Stimulated activated CD4-positive, alpha-beta T cell treated with anti-CD3 and anti-CD28 coated beads, Interleukin-15, amount 100 ng/mL, for 48 hours (primary cell): ENCODE data around the gene GABPB1.

ENCODE experiments used
- DNase-seq, 2 donors: peaks; one replicate each; pipeline ENCODE4 v3.0.0-alpha.2; 2020; ENCODE audit warnings: low read depth in 2 of 2

GABPB1 gene

GRCh38 chr15:50344006-50344464 lies 11.0 kb downstream of the GABPB1 start:
- DNase-seq = no peak

- DNase-seq = no peak
Measured at GRCh38 chr15:50341616-50342136, 13.3 kb downstream of the GABPB1 start.

- DNase-seq = no peak
Measured at GRCh38 chr15:50340416-50340815, 14.6 kb downstream of the GABPB1 start.

GRCh38 chr15:50339717-50340116 lies 15.3 kb downstream of the GABPB1 start:
- no peak for DNase-seq

GRCh38 chr15:50335251-50335650 lies 19.7 kb downstream of the GABPB1 start:
- DNase-seq = no peak

GRCh38 chr15:50333229-50333628 lies 21.8 kb downstream of the GABPB1 start:
- DNase-seq = no peak

GRCh38 chr15:50330921-50331320 lies 24.1 kb downstream of the GABPB1 start:
- DNase-seq = no peak

- DNase-seq = no peak
Measured at GRCh38 chr15:50328116-50328515, 26.9 kb downstream of the GABPB1 start.

GRCh38 chr15:50321680-50322210 lies 33.3 kb downstream of the GABPB1 start:
- no peak for DNase-seq

- DNase-seq = no peak
Measured at GRCh38 chr15:50320504-50320903, 34.5 kb downstream of the GABPB1 start.

- DNase-seq = no peak
Measured at GRCh38 chr15:50318697-50319096, 36.3 kb downstream of the GABPB1 start.

GRCh38 chr15:50315814-50316630 lies 39.0 kb downstream of the GABPB1 start:
- no peak for DNase-seq

GRCh38 chr15:50312636-50313035 lies 42.4 kb downstream of the GABPB1 start:
- no peak for DNase-seq

- DNase-seq = no peak
Measured at GRCh38 chr15:50307799-50308198, 47.2 kb downstream of the GABPB1 start.

GRCh38 chr15:50304836-50305235 lies 50.2 kb downstream of the GABPB1 start:
- DNase-seq = no peak

GRCh38 chr15:50302581-50302980 lies 52.4 kb downstream of the GABPB1 start:
- no peak for DNase-seq

GRCh38 chr15:50298340-50298739 lies 56.7 kb downstream of the GABPB1 start:
- no peak for DNase-seq

- DNase-seq = no peak
Measured at GRCh38 chr15:50295966-50296365, 59.0 kb downstream of the GABPB1 start.

- DNase-seq = no peak
Measured at GRCh38 chr15:50289749-50290148, 65.2 kb downstream of the GABPB1 start.

GRCh38 chr15:50287324-50288116 lies 67.5 kb downstream of the GABPB1 start:
- DNase-seq = no peak

- DNase-seq = no peak
Measured at GRCh38 chr15:50281427-50281826, 73.6 kb downstream of the GABPB1 start.

- DNase-seq = no peak
Measured at GRCh38 chr15:50280271-50280670, 74.7 kb downstream of the GABPB1 start.
